ENCODE measurements around the gene KCNT2.
"Not testable (repeated sequence)": the region's sequence is repeated elsewhere in the genome, so short reads cannot be mapped to it uniquely, and the experiment has no call there.

The KCNT2 gene

GRCh38 chr1:196608390-196609369, at the start of gene KCNT2:
Gene KCNT2 (minus strand): TSS chr1:196608440. CDS start chr1:196608309, 131 bp downstream.
- DNase-seq (ENCODE audit: low spot score): no peak

DNA sequence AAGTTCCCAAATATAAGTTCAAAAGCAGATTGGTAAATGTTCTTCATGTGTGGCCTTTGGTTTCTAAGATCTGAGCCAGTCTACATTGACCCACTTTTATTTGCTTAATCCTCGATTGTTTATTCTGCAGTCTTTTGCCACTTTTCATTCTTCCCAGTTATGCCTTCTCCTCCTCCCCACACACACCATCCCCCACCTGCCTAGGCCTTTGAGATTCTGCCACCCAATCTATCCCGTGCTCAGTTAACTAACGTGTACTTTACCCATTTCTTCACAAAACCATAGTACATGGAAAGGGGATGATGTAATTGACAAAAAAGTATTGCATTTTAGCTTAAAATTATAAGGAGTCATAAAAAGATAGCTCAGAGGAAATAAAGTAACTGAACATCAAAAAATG, 47.3 kb upstream of the KCNT2 start:
- DNase-seq (ENCODE audit: low spot score): no peak

- no peak for DNase-seq (ENCODE audit: low spot score)
Measured at GRCh38 chr1:196655071-196655470, 46.8 kb upstream of the KCNT2 start.

- no peak for DNase-seq (ENCODE audit: low spot score)
Measured at GRCh38 chr1:196654271-196654670, 46.0 kb upstream of the KCNT2 start.

GRCh38 chr1:196651637-196652215, 43.5 kb upstream of the KCNT2 start, which contains the start of gene CFH:
Gene CFH (plus strand): TSS chr1:196652043. CDS start chr1:196652118, 75 bp downstream.
- DNase-seq (ENCODE audit: low spot score): no peak

GRCh38 chr1:196651079-196651478, 42.8 kb upstream of the KCNT2 start:
- DNase-seq (ENCODE audit: low spot score): no peak

DNA sequence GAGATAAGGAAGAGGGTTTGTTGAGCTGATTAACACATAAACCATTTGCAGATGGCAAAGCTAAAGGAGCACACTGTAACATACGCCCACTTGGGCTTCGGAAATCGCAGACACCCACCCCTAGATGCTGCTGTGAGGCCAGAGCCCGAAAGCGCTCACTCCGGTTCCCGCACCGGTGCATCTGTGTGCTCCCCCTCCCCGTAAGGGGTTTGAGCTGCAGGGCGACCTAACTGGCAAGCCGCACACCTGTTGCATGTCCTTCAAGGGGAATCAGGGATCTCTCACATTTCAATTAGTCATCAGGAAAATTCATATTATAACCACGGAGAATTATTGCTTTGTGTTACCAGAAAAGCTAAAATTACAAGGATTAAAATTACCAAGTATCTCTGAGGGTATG, 42.2 kb upstream of the KCNT2 start:
- DNase-seq (ENCODE audit: low spot score): no peak

GRCh38 chr1:196649990-196650389, 41.8 kb upstream of the KCNT2 start:
- DNase-seq (ENCODE audit: low spot score): no peak

- no peak for DNase-seq (ENCODE audit: low spot score)
Measured at GRCh38 chr1:196640976-196641375, 32.7 kb upstream of the KCNT2 start.

DNA sequence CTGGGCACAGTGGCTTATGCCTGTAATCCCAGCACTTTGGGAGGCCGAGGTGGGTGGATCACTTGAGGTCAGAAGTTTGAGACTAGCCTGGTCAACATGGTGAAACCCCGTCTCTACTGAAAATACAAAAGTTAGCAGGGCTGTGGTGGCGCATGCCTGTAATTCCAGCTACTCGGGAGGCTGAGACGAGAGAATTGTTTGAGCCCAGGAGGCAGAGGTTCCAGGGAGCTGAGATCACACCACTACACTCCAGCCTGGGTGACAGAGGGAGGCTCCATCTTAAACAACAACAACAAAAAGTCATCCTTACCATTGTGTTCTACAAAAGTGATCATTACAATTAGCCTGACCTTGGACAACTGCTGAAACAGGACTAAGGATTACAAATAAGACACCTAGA, 31.1 kb upstream of the KCNT2 start:
- not testable (repeated sequence) for DNase-seq (ENCODE audit: low spot score)

- no peak for DNase-seq (ENCODE audit: low spot score)
Measured at GRCh38 chr1:196638466-196638865, 30.2 kb upstream of the KCNT2 start.

DNA sequence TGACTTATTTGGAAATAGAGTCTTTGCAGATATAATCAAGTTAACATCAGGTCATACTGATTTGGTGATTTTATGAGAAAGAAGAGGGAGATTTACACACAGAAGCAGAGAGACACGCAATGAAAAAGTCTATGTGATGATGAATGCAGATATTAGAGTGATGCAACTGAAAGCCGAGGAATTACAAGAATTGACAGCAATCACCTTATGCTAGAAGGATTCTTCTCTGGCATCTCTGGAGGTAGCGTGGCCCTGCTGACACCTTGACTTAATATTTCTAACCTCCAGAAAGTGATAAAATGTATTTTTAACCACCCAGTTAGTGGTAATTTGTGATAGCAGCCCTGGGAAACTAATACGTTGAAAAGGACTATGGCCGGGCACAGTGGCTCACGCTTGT, 29.4 kb upstream of the KCNT2 start:
- DNase-seq (ENCODE audit: low spot score): no peak

GRCh38 chr1:196628838-196629237, 20.6 kb upstream of the KCNT2 start:
- DNase-seq (ENCODE audit: low spot score): no peak

GRCh38 chr1:196623079-196623478, 14.8 kb upstream of the KCNT2 start:
- DNase-seq (ENCODE audit: low spot score): no peak

DNA sequence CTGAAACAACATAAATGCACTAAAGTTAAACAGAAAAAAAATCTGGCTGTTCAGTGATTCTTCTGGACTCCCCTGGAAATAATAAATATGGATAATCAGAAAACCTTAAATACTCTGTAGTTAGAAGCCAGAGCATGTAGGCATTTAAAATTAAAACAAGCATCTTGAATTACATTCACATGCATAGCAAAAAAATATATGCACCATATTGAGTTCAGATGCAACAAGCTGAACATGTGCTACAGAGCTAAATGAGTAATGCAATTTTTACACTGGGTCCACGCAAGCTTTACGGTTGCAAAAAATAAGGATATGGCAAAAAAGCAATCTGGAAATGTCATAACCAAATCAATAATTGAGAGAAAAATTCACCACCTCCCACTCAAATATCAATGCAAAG, 11.5 kb upstream of the KCNT2 start:
- no peak for DNase-seq (ENCODE audit: low spot score)

GRCh38 chr1:196611873-196612272, 3.6 kb upstream of the KCNT2 start:
- no peak for DNase-seq (ENCODE audit: low spot score)

- no peak for DNase-seq (ENCODE audit: low spot score)
Measured at GRCh38 chr1:196609370-196609737, 1.1 kb upstream of the KCNT2 start.

- DNase-seq (ENCODE audit: low spot score): no peak
Measured at GRCh38 chr1:196607981-196608380, 259 bp downstream of the KCNT2 start.

DNA sequence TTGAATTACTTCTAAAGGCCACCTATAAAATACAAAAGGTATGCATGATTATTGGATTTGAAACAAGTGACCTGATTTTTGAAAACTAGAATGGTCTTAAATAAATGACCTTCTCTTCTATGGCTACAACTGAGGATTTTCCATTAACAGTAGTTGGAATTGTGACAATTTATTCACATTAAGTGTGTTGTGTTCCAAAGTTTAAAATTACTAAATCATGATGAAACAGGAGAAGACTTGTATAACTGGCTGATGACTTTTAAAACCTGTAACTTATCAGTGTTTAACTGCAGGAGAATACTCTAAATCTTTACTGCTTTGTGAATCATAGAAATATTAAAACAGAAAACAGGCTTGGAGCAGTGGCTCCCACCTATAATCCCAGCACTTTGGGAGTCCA, 4.6 kb downstream of the KCNT2 start:
- no peak for DNase-seq (ENCODE audit: low spot score)

DNA sequence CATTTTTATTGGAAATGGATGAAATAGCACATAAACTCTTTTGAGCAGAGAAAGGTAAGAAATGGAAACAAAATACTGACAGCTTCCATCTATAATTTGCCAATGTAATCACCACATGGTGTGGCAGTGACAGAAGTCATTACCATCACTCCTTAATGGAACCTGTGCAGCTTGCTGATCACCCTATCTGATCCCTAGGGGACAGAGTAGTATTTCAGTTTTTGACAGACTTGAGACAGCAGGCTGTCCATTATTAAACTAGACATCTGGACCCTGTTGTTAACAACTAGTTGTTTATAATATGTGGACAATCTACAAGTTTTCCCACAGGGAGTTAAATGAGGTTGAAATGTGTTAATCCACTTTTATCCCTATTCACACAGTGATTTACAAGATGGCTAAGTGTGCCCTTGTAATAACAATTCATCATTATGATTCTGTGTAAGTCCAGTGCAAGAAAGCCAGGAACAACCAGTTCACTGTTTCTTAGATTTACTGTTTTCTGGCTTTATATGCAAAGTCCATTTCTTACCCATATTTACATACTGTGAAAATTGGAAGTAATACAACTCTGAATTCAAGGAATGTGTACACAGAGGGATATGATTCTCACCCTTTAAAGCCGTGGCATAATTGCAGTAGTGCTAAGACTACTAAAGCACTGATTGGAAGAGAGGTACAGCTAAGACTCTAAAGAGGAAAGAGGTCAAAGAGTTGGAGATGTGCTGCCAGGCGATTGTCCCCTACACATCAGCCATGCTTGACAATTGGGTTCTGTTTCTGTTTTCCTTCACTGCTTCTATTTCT, 9.1 kb downstream of the KCNT2 start:
- no peak for DNase-seq (ENCODE audit: low spot score)

- DNase-seq (ENCODE audit: low spot score): no peak
Measured at GRCh38 chr1:196594700-196595099, 13.5 kb downstream of the KCNT2 start.

GRCh38 chr1:196593955-196594354, 14.3 kb downstream of the KCNT2 start:
- no peak for DNase-seq (ENCODE audit: low spot score)

DNA sequence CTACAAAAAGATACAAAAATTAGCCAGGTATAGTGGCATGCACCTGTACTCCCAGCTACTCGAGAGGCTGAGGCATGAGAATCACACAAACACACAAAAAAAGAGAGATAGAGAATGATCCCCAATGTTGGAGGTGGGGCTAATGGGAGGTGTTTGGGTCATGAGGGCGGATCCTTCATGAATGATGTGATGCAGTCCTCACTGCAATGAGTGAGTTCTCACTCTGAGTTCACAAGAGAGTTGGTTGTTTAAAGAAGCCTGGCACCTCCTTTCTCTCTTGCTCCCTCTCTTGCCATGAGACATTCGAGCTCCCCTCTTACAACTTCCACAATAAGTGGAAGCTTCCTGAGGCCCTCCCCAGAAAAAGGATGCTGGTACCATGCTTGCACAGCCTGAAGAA, 17.3 kb downstream of the KCNT2 start:
- DNase-seq (ENCODE audit: low spot score): no peak
